ENCODE data around the gene TSPAN31. TPM values are rescaled to one million over a fixed set of nuclear protein-coding genes. Genes with fewer than 3 reads are reported as not detected.

The TSPAN31 gene
- 10 to 100 TPM; 25.5 to 58.9 (median 32.2) TPM for total RNA-seq

GRCh38 chr12:57744777-57745484, at the start of gene TSPAN31:
Gene TSPAN31, plus strand, starts transcription at chr12:57745039. Its CDS starts 116 bp downstream, at chr12:57745155.
- peaks cover 0 to 37% of the 10 kb centered on the region in 2 donors for H3K36me3 ChIP-seq
- TF ChIP-seq POLR2A (IDR thresholded peaks at IDR 0.05): peak; percentile 49 to 65
- TF ChIP-seq CTCF (IDR thresholded peaks at IDR 0.05 in 4 of 5, conservative IDR thresholded peaks at IDR 0.05 in 1 of 5): peak in 1 of 5 experiments; percentile 11
- DNase-seq: peak; percentile 96 to 97
- intact Hi-C loops (cut with DNase I; ENCODE audit: low total_unique reads) (loop anchor here (2.0 to 5.0 kb wide), 2 partner anchors 37 to 222 kb away; partner anchors contain the start of genes MBD6 and TSFM), in situ Hi-C loops (cut with MboI; ENCODE audit: low sequenced_read_pairs in 4 of 4) (no loop called here)
- ATAC-seq: peak; percentile 97 to 98
- H3K27me3 ChIP-seq: peaks cover 0 to 6% (median 3%) of the 10 kb centered on the region in 3 donors
- no peaks in the 10 kb centered on the region for H3K9me3 ChIP-seq
- peak within 1 kb of the TSS; percentile 93 to 99 (median 98) for H3K27ac ChIP-seq
- peaks cover 6 to 12% of the 10 kb centered on the region in 2 donors for H3K4me1 ChIP-seq
- H3K4me3 ChIP-seq: peak within 1 kb of the TSS; percentile 81 to 96 (median 94)

- Histone ChIP-seq H3K9me3 (peaks cover 0 to 2% (median 0%) of the 10 kb centered on the region in 3 donors), H3K27ac (no peak overlapping the region), H3K36me3 (peaks cover 0 to 37% of the 10 kb centered on the region in 2 donors), H3K27me3 (no peaks in the 10 kb centered on the region), H3K4me3 (no peak overlapping the region), H3K4me1 (peaks cover 7% of the 10 kb centered on the region in 2 donors)
- ATAC-seq (no peak), DNase-seq (no peak)
- in situ Hi-C loops (cut with MboI; ENCODE audit: low sequenced_read_pairs in 4 of 4): no loop called here
- intact Hi-C loops (cut with DNase I; ENCODE audit: low total_unique reads): loop anchor here (2.0 to 10.0 kb wide), 2 partner anchors 105 to 241 kb away; partner anchors contain the start of genes GLI1, INHBE and PIP4K2C
- TF ChIP-seq CTCF (IDR thresholded peaks at IDR 0.05 in 4 of 5, conservative IDR thresholded peaks at IDR 0.05 in 1 of 5): no peak
- TF ChIP-seq POLR2A (IDR thresholded peaks at IDR 0.05): no peak
Measured at GRCh38 chr12:57695770-57696432, 48.9 kb upstream of the TSPAN31 start.

GRCh38 chr12:57697076-57697475, 47.8 kb upstream of the TSPAN31 start:
- H3K27me3 ChIP-seq: no peaks in the 10 kb centered on the region
- DNase-seq (no peak), ATAC-seq (no peak)
- H3K4me1 ChIP-seq: peaks cover 7% of the 10 kb centered on the region in 2 donors
- in situ Hi-C loops (cut with MboI; ENCODE audit: low sequenced_read_pairs in 4 of 4): no loop called here
- peaks cover 0 to 2% (median 0%) of the 10 kb centered on the region in 3 donors for H3K9me3 ChIP-seq
- H3K4me3 ChIP-seq: no peak overlapping the region
- H3K27ac ChIP-seq: no peak overlapping the region
- TF ChIP-seq CTCF (IDR thresholded peaks at IDR 0.05 in 4 of 5, conservative IDR thresholded peaks at IDR 0.05 in 1 of 5) (no peak), POLR2A (IDR thresholded peaks at IDR 0.05) (no peak)
- peaks cover 0 to 44% of the 10 kb centered on the region in 2 donors for H3K36me3 ChIP-seq
- intact Hi-C loops (cut with DNase I; ENCODE audit: low total_unique reads): loop anchor here (10.0 kb wide), 1 partner anchor 242 kb away; the partner anchor contains the start of genes GLI1 and INHBE

- Histone ChIP-seq H3K27ac (no peak overlapping the region), H3K4me3 (no peak overlapping the region), H3K36me3 (peaks cover 0 to 50% of the 10 kb centered on the region in 2 donors), H3K27me3 (no peaks in the 10 kb centered on the region), H3K9me3 (no peaks in the 10 kb centered on the region), H3K4me1 (peaks cover 7% of the 10 kb centered on the region in 2 donors)
- intact Hi-C loops (cut with DNase I; ENCODE audit: low total_unique reads) (loop anchor here (10.0 kb wide), 1 partner anchor 244 kb away; the partner anchor contains the start of genes GLI1 and INHBE), in situ Hi-C loops (cut with MboI; ENCODE audit: low sequenced_read_pairs in 4 of 4) (no loop called here)
- ATAC-seq (no peak), DNase-seq (no peak)
- no peak for TF ChIP-seq CTCF (IDR thresholded peaks at IDR 0.05 in 4 of 5, conservative IDR thresholded peaks at IDR 0.05 in 1 of 5)
- no peak for TF ChIP-seq POLR2A (IDR thresholded peaks at IDR 0.05)
Measured at GRCh38 chr12:57698414-57698813, 46.4 kb upstream of the TSPAN31 start.
